DMS 273 (cell line): Measurements from ENCODE around the gene SLC8A3.

Source experiments
- DNase-seq: peaks from one replicate; lab custom pipeline; 2025; ENCODE audit not compliant: unreplicated experiment; lab: John Stamatoyannopoulos, UW

SLC8A3 gene

DNA sequence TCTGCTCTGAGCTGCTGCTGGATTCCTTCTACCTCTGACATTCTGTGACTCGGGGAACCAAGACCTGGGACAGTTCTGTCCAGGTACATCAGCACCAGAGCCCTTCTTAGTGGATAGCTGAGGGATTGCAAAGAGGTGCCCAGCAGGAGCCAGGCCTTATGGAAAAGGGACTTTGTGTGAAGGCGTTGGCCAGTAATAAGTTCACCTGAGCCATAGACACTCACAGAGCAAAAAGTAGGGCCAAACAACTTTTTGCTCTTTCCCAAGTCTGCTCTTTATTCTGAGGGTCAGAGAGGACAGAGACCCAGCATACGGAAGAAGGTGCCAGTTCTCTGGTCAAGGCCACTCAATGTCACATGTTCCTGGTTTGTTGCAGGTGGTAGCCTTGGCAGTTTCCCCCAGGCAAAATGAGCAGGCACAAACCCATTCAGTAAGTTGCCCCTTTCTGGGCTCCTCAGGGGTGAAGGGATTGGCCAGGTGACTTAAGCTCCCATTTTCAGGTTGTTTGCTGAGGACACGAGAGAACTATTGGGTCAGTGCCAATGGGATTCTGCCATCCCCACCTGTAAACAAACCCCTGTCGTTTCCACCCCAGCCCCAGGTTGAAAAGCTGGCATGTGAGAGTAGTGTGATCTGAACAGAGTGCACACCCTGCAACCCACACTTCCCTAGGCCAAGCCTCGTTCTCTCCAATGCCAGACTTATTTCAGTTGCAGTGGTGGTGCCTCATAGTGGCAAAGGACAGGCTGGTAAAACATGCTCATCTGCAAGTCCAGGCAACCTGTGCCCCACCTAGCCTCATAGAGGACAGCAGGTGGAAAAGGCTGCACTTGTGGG is 159.2 kb downstream of the SLC8A3 start:
- DNase-seq, result no peak

DNA sequence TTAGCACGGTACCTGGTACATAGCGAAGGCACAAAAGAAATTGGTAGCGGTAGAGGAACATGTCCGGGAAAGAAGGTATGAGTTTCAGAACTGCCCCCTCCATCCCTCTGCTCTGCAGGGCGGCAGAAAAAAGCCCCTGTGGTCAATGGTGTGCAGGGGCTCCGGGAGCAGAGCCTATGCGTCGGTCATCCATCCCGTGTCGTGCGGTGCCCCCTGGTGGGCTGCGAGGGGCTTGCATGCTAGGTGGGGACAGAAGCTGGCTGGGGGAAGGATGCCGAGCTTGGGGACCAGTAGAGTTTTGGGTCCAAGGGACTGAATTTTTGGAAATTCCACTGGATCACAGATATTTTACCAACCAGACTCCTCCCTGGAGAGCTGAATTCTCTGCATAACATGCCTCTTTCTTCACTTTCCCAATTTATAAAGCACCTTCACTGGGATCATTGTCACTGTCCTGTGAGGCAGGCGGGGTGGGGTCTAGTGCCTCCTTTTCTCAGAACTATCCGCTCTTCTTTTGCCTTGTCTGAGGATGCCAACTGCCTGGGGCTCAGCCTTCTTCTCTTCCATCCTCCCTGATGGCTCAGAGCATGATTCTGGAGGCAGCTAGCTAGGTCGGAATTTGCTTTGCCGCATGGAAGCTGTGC is 160.8 kb downstream of the SLC8A3 start:
- DNase-seq, result peak; percentile 87

DNA sequence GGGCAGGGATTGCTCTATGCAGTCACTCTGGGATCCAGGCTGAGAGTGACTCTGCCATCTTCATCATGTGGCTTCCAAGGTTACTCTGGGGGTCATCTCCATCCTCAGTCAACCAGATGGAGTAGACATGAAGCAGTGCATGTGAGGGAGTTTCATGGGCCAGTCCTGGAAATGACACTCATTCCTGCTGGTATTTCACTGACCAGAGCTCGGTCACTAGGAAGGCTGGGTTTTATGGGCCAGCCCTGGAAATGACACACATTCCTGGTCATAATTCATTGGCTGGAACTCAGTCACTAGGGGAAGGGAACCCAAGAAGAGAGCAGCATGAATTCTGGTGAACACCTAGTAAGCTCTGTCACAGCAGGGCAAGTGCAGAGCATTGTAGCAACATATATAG is 164.9 kb downstream of the SLC8A3 start:
- DNase-seq, result no peak

DNA sequence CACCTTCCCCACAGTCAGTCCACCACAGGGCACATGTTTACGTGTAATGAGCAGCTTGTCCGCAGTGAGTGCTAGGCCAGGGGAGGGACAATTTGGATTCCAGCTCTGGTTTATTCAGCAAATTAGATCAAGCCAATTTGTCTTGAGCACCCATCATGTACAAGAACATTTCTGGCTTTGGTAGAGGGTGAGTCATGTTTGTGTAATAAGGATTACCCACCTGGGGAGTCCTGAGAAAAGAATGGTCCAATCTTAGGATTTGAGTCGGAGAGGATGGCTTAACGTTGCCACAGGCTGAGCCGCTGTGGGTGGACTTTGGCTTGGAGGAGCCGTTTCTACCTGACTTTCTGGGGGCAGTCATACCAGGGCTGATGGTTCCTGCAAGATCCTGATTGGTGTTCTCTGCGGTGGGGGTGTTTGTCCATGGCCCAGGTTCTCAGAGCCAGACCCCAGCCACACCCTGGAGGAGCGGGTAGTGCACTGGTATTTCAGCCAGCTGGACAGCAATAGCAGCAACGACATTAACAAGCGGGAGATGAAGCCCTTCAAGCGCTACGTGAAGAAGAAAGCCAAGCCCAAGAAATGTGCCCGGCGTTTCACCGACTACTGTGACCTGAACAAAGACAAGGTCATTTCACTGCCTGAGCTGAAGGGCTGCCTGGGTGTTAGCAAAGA is 165.8 kb downstream of the SLC8A3 start:
- DNase-seq, result no peak

DNA sequence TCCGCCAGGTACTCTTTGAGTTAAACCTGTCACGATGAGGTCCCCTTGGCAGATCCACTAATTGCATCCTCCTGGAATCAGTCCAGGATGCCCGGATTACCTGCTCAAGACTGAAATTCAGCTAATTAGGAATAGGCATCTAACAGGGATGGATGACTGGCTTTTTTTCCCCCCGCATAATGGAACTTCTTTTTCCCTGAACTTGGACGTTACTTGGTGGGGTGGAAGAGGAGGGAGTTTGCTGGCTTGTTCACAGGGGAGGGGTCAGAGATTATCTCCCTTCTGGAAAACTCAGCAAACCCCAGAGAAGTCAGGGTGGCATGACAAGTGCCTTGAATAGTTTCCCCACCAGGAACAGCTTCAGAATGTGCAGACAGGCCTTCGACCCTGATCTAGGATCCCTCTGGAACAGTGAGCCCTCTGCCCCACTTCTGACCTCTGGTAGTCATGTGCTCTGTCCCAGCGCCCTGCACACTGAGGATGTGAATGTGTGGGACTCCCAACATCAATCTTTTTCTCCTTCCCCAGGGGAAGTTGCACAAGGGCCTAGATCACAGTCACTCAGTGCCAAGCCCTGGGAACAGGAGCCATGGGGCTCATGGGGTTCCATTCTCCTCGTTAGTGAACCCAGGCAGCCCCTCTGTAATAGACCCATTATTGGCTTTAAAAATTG is 167.1 kb downstream of the SLC8A3 start:
- DNase-seq, result no peak

DNA sequence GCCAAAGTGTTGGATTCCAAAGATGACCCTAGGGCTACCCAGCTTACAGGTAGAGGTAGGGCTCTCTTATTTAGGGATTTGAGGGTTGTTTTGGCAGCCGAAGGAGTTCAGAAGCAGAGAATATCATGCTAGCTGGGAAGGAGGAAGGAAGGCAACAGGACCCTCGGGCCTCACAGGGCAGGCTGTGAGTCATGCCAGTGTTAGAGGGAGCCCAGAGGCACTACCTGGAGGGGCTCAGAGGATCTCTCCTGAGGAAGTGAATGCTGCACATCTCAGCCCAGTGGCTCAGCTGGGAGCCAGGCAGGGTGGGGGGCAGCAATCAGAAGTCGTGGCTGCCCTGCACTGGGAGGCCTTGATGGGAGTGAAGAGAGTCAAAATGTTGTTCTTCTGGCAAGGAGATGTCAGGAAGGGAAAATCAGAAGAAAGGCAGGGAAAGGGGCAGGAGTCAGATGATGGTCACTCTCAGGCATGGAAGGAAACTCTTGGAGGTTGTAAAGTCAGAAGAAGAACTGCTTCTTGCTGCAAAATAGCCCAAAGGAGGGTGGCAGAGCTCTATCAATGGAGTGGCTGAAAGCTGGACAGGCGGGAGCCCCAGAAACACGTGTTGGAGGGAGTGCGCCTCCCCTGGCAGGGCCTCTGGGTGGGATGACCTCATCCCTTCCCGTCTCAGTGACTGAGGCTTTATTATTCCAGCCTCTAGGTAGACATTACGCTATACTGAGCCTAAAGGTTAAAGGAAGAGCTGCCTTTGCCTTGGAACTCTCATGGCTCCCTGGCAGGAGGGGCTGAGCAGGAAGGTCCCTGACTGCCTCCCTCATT is 168.2 kb downstream of the SLC8A3 start:
- no peak for DNase-seq

DNA sequence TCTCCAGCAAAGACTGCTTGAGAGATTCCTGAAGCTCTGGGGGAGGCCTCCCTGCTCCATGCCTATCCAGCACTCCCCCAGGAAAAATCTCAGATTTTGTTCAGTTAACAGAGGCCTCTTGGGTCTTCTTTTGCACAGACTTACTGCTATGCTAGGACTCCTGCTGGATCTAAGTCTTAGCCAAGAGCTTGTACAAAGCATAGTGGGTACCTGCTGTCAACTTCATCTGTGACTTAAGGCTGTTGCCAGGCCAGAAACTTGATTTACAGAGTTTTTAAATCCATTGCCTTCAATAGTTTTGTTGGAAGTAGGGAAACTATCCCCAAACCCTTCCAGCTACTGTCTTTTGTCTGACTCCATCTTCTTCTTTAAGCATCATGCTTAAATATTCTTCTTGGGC is 169.1 kb downstream of the SLC8A3 start:
- no peak for DNase-seq

DNA sequence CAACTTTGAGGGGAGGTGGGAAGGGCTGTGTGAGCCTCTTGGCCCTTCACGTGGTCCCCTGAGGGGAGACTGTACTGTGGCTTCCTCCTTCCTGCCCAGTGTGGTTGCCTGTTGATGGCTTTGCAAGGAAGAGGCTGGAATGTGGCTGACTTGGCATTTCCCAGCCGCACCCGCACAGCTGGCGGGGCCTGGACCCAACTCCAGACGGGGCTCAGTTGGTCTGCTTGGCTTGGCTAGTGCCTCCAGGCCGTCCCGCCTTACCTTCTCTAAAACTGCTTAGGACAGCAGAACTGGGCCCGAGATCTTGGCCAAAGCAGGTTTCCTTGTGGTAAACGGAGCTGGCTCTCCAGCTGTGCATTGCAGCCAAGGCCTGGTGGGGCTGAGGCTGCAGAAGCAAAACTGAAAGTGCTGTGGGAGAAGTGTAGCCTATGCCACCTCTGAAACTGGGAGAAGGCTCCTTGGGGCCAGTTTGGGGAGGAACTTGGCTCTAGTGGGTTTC is 170.0 kb downstream of the SLC8A3 start:
- DNase-seq, result no peak

DNA sequence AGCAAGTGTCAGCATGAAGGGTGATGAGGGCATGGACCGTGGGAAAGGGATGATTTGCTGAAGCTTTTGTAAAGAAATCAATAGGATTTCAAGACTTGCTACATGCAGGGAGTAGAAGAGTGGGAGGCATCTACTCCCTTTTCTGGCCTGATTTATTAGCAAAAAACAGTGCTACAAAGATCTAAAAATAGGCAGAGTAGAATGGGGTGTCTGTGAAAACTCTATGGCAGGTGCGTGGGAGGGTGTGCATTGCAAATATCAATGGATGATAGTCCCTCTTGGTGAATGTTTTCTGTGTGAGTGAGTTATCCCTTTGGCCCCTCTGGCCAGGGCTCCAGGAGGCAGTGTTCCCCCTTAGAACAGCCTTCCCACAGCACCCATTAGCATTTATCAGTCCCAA is 170.5 kb downstream of the SLC8A3 start:
- DNase-seq, result no peak

DNA sequence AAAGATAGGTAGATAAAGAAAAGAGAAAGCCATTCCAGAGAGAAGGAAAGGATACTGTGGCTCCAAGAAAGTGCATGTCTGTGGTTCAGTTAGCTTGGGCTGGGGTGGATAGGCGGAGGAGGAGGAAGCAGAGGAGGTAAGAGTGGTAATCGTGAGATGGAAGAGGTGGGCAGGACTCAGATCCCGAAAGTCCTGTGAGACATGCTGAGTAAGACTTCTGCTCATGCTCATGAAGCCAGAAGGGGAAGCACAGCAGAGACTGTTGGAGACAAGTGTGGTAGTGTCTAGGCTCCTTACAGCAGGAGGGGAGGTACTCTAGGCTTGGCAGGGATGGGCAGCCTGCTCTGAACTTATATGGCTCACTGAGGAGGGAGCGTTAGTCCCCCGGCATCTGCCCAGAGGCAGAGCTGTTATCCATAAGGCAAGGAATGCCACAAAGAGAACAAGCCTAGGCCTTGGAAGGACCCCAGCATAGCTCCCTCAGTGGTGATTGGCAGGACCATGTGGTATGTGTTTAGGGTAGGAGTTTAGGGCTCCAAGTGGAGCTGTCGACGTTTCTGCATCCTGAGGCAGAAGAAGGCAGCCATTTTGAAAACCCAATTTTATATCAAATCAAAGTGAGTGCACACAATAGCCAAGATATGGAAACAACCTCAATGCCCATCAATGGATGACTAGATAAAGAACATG is 174.2 kb downstream of the SLC8A3 start:
- no peak for DNase-seq

DNA sequence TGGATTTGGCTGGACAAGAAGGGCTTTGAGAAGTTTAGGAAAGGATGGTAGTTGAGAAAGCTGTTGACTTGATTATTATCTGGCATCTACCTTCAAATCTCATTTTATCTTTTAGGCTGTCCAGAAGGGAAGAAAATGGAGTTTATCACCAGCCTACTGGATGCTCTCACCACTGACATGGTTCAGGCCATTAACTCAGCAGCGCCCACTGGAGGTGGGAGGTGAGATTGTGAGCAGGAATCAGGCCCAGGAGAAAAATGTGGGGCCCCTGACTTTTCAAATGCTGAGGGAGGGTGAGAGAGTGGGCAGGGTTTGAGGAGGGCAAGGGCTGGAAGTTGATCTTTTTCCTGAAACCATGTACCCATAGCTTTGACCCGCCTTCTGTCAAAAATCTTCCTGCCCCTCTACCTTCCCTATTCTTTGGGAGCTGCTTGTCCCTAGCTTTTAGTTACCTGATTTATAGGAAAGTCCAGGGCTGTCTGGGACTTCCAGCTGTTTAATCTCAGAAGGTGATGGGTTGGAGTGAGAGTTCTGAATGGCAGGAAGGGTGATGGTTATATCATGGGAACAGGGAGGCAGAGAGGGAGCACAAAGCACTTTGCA is 175.4 kb downstream of the SLC8A3 start:
- peak; percentile 77 for DNase-seq

DNA sequence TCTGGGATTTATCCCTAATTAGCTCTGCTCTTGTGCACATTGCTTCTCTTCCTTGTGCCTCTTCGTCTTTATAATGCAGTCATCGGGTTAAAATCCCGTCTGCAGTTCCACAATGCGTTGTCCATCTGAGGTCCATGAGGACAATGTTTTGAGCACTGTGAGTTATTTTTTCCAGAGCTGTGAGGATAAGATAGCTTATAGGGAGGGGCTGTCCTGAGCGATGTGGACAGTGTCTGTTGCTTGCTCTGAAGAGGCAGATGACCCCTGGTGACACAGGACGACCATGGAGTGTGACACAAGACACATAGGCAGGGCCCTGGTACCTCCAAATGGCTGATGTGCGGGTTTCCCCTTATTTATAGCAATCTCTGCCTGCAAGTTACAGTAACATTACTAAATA is 177.0 kb downstream of the SLC8A3 start:
- no peak for DNase-seq

DNA sequence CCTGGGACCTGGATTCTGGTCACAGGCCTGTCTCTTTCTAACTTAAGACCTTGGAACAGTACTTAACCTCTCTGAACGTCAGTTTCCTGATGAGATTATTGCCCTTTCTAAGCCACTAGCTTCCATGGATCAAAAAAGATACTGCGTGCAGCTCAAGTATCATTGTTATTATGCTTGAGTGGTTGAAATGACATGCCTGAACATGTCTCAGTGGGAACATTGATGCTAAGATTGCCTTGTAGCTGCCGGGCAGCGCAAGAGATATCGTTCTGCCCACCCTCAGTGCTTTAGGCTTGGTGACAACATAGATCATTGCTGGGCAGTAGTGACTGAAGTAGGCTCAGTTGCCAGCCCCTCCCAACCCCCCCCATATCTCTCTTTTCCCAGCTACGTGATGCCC is 177.7 kb downstream of the SLC8A3 start:
- no peak for DNase-seq

DNA sequence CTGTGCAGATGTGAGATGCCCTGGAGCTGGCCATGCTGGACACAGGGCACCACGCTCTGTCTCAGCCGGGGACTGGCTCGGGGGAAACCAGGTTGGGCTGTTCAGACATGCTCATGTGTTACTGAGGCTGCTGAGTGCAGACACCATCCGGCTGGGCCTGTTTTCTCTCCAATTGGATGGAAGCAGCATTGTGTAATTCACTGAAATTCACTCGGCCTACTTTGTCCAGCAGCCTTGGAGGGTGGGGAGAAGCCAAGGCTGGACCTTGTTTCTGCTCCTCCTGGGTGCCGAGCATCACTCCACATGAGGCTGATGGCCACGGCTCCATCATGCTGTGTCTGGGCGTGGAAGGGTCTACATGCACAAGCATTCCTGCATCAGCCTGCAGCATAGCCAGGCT is 178.8 kb downstream of the SLC8A3 start:
- no peak for DNase-seq

DNA sequence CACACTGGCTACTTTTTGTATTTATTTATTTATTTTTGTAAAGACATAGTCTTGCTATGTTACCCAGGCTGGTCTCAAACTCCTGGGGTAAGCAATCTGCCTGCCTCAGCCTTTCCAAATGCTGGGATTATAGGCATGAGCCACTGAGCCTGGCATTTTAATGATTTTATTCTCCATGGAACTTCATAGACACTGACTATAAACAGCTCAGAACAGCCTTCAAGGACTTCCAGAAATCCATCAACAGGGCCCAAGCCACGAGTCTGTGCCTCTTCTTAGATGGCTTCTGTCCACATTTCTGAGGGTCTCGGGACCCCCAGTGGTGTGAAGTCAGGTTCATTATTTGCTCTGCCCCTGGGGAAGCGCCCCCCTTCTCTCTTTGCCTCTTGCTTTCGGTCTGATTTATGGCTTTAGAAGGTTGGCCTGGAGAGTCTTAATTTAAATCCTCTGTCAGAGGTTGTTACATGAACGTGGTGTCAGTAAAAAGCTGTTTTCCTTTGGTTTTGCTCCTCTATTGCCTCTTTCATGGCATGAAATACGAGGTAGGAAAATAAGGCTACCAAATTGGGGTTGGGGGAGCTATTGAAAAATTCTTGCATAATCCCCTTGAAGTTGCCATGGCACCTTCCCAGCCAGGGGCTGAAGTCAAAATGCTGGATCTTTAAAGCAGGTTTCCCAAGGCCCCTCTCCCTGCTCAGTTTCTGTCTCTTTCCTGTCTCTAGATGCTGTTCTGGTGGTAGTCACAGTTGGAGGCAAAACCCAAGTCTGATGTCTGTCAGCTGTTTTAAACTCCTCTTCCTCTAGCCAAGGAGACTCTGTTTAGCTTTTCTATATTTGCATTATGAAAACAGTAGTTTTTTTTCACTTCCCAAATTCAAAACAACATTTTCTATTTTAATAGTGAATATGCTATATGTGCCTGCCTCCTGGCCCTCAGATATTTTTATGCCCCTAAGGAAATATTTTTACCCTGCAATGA is 180.2 kb downstream of the SLC8A3 start:
- DNase-seq, result no peak

DNA sequence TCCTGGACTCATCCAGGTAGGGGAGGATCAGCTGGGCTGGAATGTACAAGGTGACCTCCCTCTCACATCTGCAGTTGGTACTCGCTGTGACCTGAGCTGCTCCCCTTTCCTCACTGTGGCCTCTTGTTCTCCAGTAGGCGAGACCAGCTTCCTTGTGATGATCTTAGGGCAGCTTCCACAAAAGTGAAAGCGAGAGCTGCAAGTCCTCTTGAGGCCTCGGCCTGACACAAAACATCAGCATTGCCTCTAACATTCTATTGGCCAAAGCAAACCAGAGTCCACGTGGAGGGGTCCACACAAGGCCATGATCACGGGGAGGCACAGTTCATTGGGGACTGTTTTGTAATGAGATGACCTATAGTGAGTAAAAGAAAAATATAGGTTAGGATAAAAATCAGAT is 182.1 kb downstream of the SLC8A3 start:
- DNase-seq, result no peak

DNA sequence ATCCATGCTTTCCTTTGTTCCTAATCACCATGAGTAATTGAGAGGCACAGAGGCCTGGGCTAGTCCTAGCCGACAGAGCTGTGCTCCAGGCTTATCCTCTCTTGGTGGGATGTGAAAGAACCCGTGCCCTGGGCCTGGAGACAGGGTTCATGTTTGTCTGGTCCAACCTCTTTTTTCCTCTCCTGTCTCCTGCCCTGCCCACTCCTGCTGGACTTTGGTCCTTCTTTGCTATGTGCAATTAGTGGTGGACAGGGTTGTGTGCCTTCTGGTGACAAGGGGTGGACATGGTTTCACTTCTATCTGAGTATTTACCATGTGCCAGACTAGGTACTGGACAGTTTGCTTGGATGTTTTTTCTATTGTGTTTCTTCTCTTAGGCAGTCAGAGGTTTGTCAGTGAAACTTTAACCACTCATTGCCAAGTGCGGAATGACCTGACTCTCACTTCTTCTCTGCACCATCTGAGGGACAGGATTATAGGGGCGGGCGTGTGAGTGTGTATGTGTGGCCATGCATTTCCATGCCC is 183.4 kb downstream of the SLC8A3 start:
- no peak for DNase-seq

DNA sequence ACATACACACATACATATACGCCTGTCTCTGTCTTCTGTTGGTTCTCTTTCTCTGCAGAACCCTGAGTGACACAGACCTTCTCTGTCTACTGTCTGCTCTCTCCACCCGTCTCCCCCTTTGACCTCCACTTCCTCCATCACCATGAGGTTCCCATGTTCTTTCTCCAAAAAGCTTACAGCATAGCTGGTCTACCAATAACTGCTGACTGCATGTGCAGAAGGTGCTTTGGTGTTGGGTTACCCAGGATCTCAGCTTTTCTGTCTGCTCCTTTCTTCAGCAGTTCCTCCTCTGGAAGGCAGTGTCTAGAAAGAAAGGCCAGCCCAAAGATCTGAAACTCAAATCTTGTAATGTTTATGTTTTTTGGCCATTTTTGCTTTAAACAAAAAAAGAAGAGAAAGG is 184.0 kb downstream of the SLC8A3 start:
- no peak for DNase-seq
